HEK293 (cell line): ENCODE data around the gene XPR1.

Source experiments
- TCF7L2 ChIP-seq: IDR thresholded peaks from 2 replicates; pipeline ENCODE4 v1.6.1; 2011; ENCODE audit warnings: low read depth, mild to moderate bottlenecking, inconsistent platforms, low read length, moderate library complexity, borderline replicate concordance
- YY1 ChIP-seq: fragments of 450-650 bp; formaldehyde crosslinking; IDR thresholded peaks from 2 replicates; pipeline ENCODE4 v1.5.1; 2018; ENCODE audit warnings: missing biosample characterization, missing genetic modification characterization
- ZNF416 ChIP-seq: fragments of 450-650 bp; formaldehyde crosslinking; IDR thresholded peaks from 2 replicates; pipeline ENCODE4 v1.5.1; 2016; ENCODE audit warnings: missing biosample characterization, missing genetic modification characterization
- TF ChIP-seq, protein P1 (sequence below): fragments of 450-650 bp; formaldehyde crosslinking; IDR thresholded peaks from 2 replicates; pipeline ENCODE4 v1.5.1; 2016; ENCODE audit warnings: missing biosample characterization, missing genetic modification characterization
- TF ChIP-seq, protein P2 (sequence below): fragments of 450-650 bp; formaldehyde crosslinking; IDR thresholded peaks from 2 replicates; pipeline ENCODE4 v1.5.1; 2017; ENCODE audit warnings: missing biosample characterization, missing genetic modification characterization
- TF ChIP-seq, protein P3 (sequence below): fragments of 450-650 bp; formaldehyde crosslinking; IDR thresholded peaks from 2 replicates; pipeline ENCODE4 v1.5.1; 2017; ENCODE audit warnings: missing biosample characterization, mild to moderate bottlenecking, missing genetic modification characterization, moderate library complexity
- TF ChIP-seq, protein P4 (sequence below): fragments of 450-650 bp; formaldehyde crosslinking; IDR thresholded peaks from 2 replicates; pipeline ENCODE4 v1.5.1; 2016; ENCODE audit warnings: missing biosample characterization, missing genetic modification characterization
- TF ChIP-seq, protein P5 (sequence below): fragments of 450-650 bp; formaldehyde crosslinking; IDR thresholded peaks from 2 replicates; pipeline ENCODE4 v1.5.1; 2016; ENCODE audit warnings: missing biosample characterization, missing genetic modification characterization

DNA sequence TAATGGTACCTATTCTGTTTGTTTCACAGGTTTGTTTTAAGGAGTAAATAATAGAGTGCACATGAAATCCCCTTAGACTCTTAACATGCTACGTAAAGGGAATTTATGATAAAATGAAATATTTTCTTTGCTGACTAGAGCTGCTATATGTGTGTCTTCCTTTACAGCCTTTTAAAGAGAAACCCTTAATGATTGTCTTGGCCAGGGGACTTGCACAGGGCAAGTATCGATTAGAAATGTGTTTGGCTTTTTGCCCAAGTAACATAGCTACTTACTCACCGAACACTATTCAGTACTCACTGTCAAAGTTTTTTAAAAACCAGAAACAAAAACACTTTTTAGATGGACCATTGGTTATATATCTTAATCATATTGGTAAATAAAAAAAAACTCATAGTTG lies 209.6 kb downstream of the XPR1 start:
- TF ChIP-seq, protein P1, sequence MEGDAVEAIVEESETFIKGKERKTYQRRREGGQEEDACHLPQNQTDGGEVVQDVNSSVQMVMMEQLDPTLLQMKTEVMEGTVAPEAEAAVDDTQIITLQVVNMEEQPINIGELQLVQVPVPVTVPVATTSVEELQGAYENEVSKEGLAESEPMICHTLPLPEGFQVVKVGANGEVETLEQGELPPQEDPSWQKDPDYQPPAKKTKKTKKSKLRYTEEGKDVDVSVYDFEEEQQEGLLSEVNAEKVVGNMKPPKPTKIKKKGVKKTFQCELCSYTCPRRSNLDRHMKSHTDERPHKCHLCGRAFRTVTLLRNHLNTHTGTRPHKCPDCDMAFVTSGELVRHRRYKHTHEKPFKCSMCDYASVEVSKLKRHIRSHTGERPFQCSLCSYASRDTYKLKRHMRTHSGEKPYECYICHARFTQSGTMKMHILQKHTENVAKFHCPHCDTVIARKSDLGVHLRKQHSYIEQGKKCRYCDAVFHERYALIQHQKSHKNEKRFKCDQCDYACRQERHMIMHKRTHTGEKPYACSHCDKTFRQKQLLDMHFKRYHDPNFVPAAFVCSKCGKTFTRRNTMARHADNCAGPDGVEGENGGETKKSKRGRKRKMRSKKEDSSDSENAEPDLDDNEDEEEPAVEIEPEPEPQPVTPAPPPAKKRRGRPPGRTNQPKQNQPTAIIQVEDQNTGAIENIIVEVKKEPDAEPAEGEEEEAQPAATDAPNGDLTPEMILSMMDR (tag by site-specific recombination), result no peak
- TF ChIP-seq ZNF416 (no peak), YY1 (tag by site-specific recombination) (no peak), TCF7L2 (no peak)
- TF ChIP-seq, protein P2, sequence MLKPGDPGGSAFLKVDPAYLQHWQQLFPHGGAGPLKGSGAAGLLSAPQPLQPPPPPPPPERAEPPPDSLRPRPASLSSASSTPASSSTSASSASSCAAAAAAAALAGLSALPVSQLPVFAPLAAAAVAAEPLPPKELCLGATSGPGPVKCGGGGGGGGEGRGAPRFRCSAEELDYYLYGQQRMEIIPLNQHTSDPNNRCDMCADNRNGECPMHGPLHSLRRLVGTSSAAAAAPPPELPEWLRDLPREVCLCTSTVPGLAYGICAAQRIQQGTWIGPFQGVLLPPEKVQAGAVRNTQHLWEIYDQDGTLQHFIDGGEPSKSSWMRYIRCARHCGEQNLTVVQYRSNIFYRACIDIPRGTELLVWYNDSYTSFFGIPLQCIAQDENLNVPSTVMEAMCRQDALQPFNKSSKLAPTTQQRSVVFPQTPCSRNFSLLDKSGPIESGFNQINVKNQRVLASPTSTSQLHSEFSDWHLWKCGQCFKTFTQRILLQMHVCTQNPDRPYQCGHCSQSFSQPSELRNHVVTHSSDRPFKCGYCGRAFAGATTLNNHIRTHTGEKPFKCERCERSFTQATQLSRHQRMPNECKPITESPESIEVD (tag by site-specific recombination), result no peak
- TF ChIP-seq, protein P3, sequence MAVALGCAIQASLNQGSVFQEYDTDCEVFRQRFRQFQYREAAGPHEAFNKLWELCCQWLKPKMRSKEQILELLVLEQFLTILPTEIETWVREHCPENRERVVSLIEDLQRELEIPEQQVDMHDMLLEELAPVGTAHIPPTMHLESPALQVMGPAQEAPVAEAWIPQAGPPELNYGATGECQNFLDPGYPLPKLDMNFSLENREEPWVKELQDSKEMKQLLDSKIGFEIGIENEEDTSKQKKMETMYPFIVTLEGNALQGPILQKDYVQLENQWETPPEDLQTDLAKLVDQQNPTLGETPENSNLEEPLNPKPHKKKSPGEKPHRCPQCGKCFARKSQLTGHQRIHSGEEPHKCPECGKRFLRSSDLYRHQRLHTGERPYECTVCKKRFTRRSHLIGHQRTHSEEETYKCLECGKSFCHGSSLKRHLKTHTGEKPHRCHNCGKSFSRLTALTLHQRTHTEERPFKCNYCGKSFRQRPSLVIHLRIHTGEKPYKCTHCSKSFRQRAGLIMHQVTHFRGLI (tag by site-specific recombination), result no peak
- TF ChIP-seq, protein P4, sequence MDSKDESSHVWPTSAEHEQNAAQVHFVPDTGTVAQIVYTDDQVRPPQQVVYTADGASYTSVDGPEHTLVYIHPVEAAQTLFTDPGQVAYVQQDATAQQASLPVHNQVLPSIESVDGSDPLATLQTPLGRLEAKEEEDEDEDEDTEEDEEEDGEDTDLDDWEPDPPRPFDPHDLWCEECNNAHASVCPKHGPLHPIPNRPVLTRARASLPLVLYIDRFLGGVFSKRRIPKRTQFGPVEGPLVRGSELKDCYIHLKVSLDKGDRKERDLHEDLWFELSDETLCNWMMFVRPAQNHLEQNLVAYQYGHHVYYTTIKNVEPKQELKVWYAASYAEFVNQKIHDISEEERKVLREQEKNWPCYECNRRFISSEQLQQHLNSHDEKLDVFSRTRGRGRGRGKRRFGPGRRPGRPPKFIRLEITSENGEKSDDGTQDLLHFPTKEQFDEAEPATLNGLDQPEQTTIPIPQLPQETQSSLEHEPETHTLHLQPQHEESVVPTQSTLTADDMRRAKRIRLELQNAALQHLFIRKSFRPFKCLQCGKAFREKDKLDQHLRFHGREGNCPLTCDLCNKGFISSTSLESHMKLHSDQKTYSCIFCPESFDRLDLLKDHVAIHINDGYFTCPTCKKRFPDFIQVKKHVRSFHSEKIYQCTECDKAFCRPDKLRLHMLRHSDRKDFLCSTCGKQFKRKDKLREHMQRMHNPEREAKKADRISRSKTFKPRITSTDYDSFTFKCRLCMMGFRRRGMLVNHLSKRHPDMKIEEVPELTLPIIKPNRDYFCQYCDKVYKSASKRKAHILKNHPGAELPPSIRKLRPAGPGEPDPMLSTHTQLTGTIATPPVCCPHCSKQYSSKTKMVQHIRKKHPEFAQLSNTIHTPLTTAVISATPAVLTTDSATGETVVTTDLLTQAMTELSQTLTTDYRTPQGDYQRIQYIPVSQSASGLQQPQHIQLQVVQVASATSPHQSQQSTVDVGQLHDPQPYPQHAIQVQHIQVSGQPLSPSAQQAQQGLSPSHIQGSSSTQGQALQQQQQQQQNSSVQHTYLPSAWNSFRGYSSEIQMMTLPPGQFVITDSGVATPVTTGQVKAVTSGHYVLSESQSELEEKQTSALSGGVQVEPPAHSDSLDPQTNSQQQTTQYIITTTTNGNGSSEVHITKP, result no peak
- TF ChIP-seq, protein P5, sequence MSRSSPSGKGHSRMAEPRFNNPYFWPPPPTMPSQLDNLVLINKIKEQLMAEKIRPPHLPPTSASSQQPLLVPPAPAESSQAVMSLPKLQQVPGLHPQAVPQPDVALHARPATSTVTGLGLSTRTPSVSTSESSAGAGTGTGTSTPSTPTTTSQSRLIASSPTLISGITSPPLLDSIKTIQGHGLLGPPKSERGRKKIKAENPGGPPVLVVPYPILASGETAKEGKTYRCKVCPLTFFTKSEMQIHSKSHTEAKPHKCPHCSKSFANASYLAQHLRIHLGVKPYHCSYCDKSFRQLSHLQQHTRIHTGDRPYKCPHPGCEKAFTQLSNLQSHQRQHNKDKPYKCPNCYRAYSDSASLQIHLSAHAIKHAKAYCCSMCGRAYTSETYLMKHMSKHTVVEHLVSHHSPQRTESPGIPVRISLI (tag by site-specific recombination), result no peak
